K562 (cell line): ENCODE results near the gene KANK4. TPM values are rescaled to one million over a fixed set of nuclear protein-coding genes. Genes with fewer than 3 reads are reported as not detected.

ENCODE experiments used
- ATAC-seq: fragments of 200-7000 bp; cut with Tn5 transposase; 3 replicates; pipeline ENCODE4 v1.9.1; 2020; ENCODE audit warnings: moderate library complexity
- BruUV-seq: library from RNA; stranded (reverse); fragments of 400-500 nt; replicated peaks from 2 replicates; lab custom pipeline; 2021; lab: Mats Ljungman, UMichigan
- CTCF ChIA-PET: fragments of 300-600 bp; formaldehyde crosslinking; extraction: SDS; loops from one replicate; lab custom pipeline; 2021; ENCODE audit warnings: low intra/inter-chr PET ratio; lab: Yijun Ruan, JAX
- POLR2A ChIA-PET: fragments of 300-600, 350-650 bp; sonication (Branson Sonifier 250); formaldehyde crosslinking; extraction: SDS; loops from one replicate; lab custom pipeline; 2021; ENCODE audit warnings: antibody characterized with exemption, inconsistent platforms; lab: Yijun Ruan, JAX
- DNase-seq, 4 experiments: peaks; one replicate each; pipeline versions ENCODE4 v3.0.0 to v3.0.0-alpha.2; 2011 to 2018; ENCODE audit warnings: low spot score in 3 of 4, mixed read lengths in 3 of 4; ENCODE audit errors: extremely low read depth in 1 of 4
- FAIRE-seq: peaks from 2 replicates; lab custom pipeline; 2011; peaks lifted over from hg19 to GRCh38; lab: Jason Lieb, UNC
- H2AFZ ChIP-seq: 2 replicates; pipeline ENCODE4 v1.6.0; 2011; ENCODE audit warnings: low read depth, low read length, control low read depth, inconsistent platforms
- H3K27ac ChIP-seq: fragments of 200-600 bp; 3 replicates; pipeline ENCODE4 v1.8.0; 2011; ENCODE audit warnings: low read depth, mild to moderate bottlenecking, control low read depth, inconsistent platforms, low read length, moderate library complexity, mixed read lengths; ENCODE audit errors: extremely low read depth
- H3K27me3 ChIP-seq, 2 experiments: fragments of 300-600 bp in 1 of 2; 2 replicates in 1 of 2; 3 replicates in 1 of 2; pipeline versions ENCODE4 v1.6.0 to v1.8.0; 2011; ENCODE audit warnings: inconsistent platforms in 2 of 2, low read length in 2 of 2, mild to moderate bottlenecking in 1 of 2, mixed read lengths in 1 of 2, moderate library complexity in 1 of 2; ENCODE audit not compliant: control insufficient read depth in 2 of 2, insufficient read depth in 2 of 2
- H3K36me3 ChIP-seq: fragments of 300-600 bp; 3 replicates; pipeline ENCODE4 v1.8.0; 2011; ENCODE audit warnings: mild to moderate bottlenecking, low read length, inconsistent platforms; ENCODE audit not compliant: control insufficient read depth, insufficient read depth
- H3K4me1 ChIP-seq, 2 experiments: fragments of 200-600 bp in 1 of 2; replicated peaks in 1 of 2; 2 replicates in 1 of 2; 3 replicates in 1 of 2; pipeline versions ENCODE4 v1.5.1 to v1.8.0; 2011; ENCODE audit warnings: inconsistent platforms in 2 of 2, low read length in 2 of 2, mild to moderate bottlenecking in 1 of 2, mixed read lengths in 1 of 2, moderate library complexity in 1 of 2; ENCODE audit not compliant: control insufficient read depth in 2 of 2, insufficient read depth in 2 of 2
- H3K4me2 ChIP-seq: 2 replicates; pipeline ENCODE4 v1.6.1; 2011; ENCODE audit warnings: low read length, control low read depth, inconsistent platforms, mixed read lengths; ENCODE audit not compliant: insufficient read depth
- H3K4me3 ChIP-seq: fragments of 200-600 bp; sonication (generic), shearing (Covaris generic); 2 replicates; pipeline ENCODE4 v1.5.1; 2016; ENCODE audit warnings: control low read depth, inconsistent platforms
- H3K79me2 ChIP-seq: fragments of 200-600 bp; 3 replicates; pipeline ENCODE4 v1.8.0; 2011; ENCODE audit warnings: low read length, inconsistent platforms; ENCODE audit not compliant: control insufficient read depth, insufficient read depth
- H3K9ac ChIP-seq, 2 experiments: 2 replicates each; pipeline versions ENCODE4 v1.6.0 to v1.6.1; 2011; ENCODE audit warnings: low read depth in 2 of 2, low read length in 2 of 2, control low read depth in 1 of 2, inconsistent platforms in 1 of 2, mild to moderate bottlenecking in 1 of 2, mixed read lengths in 1 of 2; ENCODE audit not compliant: insufficient read depth in 1 of 2
- H3K9me1 ChIP-seq: one replicate; pipeline ENCODE4 v1.6.0; 2011; ENCODE audit warnings: inconsistent platforms, mild to moderate bottlenecking, low read length, moderate library complexity; ENCODE audit not compliant: control insufficient read depth, insufficient read depth
- H3K9me3 ChIP-seq: replicated peaks from 2 replicates; pipeline ENCODE4 v1.5.1; 2011; ENCODE audit warnings: low read depth, low read length, inconsistent platforms; ENCODE audit not compliant: control insufficient read depth, insufficient read depth
- H4K20me1 ChIP-seq: replicated peaks from 2 replicates; pipeline ENCODE4 v1.6.1; 2011; ENCODE audit warnings: low read length, inconsistent platforms, mixed read lengths; ENCODE audit not compliant: control insufficient read depth, insufficient read depth
- E2F6 ChIP-seq, 2 experiments: IDR thresholded peaks; 2 replicates each; pipeline ENCODE4 v1.6.1; 2011; ENCODE audit warnings: borderline replicate concordance in 1 of 2, control low read depth in 1 of 2, low read depth in 1 of 2, low read length in 1 of 2, mild to moderate bottlenecking in 1 of 2, mixed read lengths in 1 of 2, moderate library complexity in 1 of 2; ENCODE audit not compliant: insufficient read depth in 1 of 2, insufficient read length in 1 of 2, poor library complexity in 1 of 2, severe bottlenecking in 1 of 2; ENCODE audit errors: extremely low read depth in 1 of 2
- ETV1 ChIP-seq: fragments of 450-650 bp; conservative IDR thresholded peaks from 2 replicates; pipeline ENCODE4 v1.6.1; 2016; ENCODE audit warnings: missing genetic modification characterization, control low read depth, low read depth, missing compliant biosample characterization
- EWSR1 ChIP-seq: fragments of 450-650 bp; IDR thresholded peaks from 2 replicates; pipeline ENCODE4 v1.6.1; 2018; ENCODE audit warnings: borderline replicate concordance, mild to moderate bottlenecking, low read depth, moderate library complexity; ENCODE audit not compliant: partially characterized antibody
- HMBOX1 ChIP-seq: sonication (generic); IDR thresholded peaks from 2 replicates; pipeline ENCODE4 v1.6.1; 2016
- ILF3 ChIP-seq: fragments of 450-650 bp; IDR thresholded peaks from 2 replicates; pipeline ENCODE4 v1.6.1; 2018; ENCODE audit warnings: antibody characterized with exemption, mild to moderate bottlenecking, moderate library complexity, borderline replicate concordance
- MCM2 ChIP-seq: fragments of 450-650 bp; IDR thresholded peaks from 2 replicates; pipeline ENCODE4 v1.6.1; 2017; ENCODE audit warnings: low read depth, mild to moderate bottlenecking
- RNF2 ChIP-seq: sonication (generic); IDR thresholded peaks from 2 replicates; pipeline ENCODE4 v1.6.1; 2016
- VEZF1 ChIP-seq: fragments of 200-800 bp; sonication (Bioruptor generic); IDR thresholded peaks from 2 replicates; pipeline ENCODE4 v1.6.1; 2017; ENCODE audit warnings: missing genetic modification characterization, missing compliant biosample characterization
- ZNF311 ChIP-seq: fragments of 250-450 bp; sonication (Bioruptor Pico); IDR thresholded peaks from 2 replicates; pipeline ENCODE4 v1.4.0; 2020; ENCODE audit warnings: mild to moderate bottlenecking, moderate library complexity
- WGBS: fragments of 100-300 bp; shearing (Covaris generic); methylation state at CpG from one replicate; pipeline ENCODE4 v1.1.6; 2016; ENCODE audit warnings: low coverage, mixed read lengths; ENCODE audit not compliant: insufficient coverage; ENCODE audit errors: missing lambda C conversion rate; 5-methylcytosine and 5-hydroxymethylcytosine counted together
- in situ Hi-C: fragments of 300-500 bp; cut with MboI; formaldehyde crosslinking; loops from 4 replicates; pipeline ENCODE4 v1.15.0; 2018; ENCODE audit warnings: inconsistent platforms, mixed read lengths
- intact Hi-C: fragments of 100-400 bp; cut with micrococcal nuclease; formaldehyde crosslinking; loops from 2 replicates; pipeline ENCODE4 v1.14.2; 2022
- polyA plus RNA-seq, 8 experiments: library from polyadenylated mRNA; depleted of rRNA in 4 of 8; stranded (reverse) in 5 of 8; unstranded in 3 of 8; fragments of >200 nt; fragmentation: Nextera tagmentation in 2 of 8; fragmentation: Illumina TruSeq in 1 of 8; extraction: Ambion mirVana in 2 of 8; extraction: Trizol in 1 of 8; gene quantifications; 2 replicates each; pipeline versions ENCODE4 v1.2.1 to v1.2.3, GENCODE V29; 2011 to 2014; ENCODE audit warnings: inconsistent platforms in 1 of 8, missing spikeins in 1 of 8
- total RNA-seq, 7 experiments: library from RNA; depleted of rRNA in 6 of 7; stranded (reverse); fragments of >200 nt in 6 of 7; fragmentation: Illumina TruSeq in 2 of 7; extraction: Trizol in 2 of 7; gene quantifications; 2 replicates each; pipeline versions ENCODE4 v1.2.1 to v1.2.3, GENCODE V29; 2011 to 2021; ENCODE audit warnings: low replicate concordance in 1 of 7

KANK4 gene
- total and polyA plus RNA-seq, 9 of the 15 experiments (the other 6 are each of a cell fraction or from before 2014, with no cell fraction given), result not detected

DNA sequence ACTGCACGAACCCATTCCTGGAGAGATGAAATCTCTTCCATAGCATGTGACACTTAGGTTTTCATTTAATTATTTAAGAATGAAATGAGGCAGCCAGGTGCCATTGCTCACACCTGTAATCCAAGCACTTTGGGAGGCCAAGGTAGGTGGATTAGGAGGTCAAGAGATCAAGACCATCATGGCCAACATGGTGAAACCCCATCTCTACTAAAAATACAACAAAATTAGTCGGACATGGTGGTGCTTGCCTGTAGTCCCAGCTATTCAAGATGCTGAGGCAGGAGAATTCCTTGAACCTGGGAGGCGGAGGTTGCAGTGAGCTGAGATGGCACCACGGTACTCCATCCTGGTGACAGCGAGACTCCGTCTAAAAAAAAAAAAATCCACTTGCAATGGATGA, 106.8 kb downstream of the KANK4 start:
- in situ Hi-C loops, result no loop called here
- POLR2A ChIA-PET, result no interaction called here
- 3% methylated on average over 6 of the region's 6 CpGs for WGBS

More for the DNA sequence above, 106.8 kb downstream of the KANK4 start:
- Histone ChIP-seq H3K4me1 (no peaks in the 10 kb centered on the region), H3K27me3 (no peaks in the 10 kb centered on the region), H3K4me2 (no peak overlapping the region), H4K20me1 (no peaks in the 10 kb centered on the region), H3K9me1 (no peaks in the 10 kb centered on the region), H3K9me3 (no peaks in the 10 kb centered on the region), H3K27ac (no peak overlapping the region), H2AFZ (no peak overlapping the region), H3K79me2 (no peaks in the 10 kb centered on the region), H3K9ac (no peak overlapping the region), H3K36me3 (no peaks in the 10 kb centered on the region), H3K4me3 (no peak overlapping the region)
- FAIRE-seq (no peak), ATAC-seq (no peak), DNase-seq (no peak)
- CTCF ChIA-PET, result no interaction called here
- no peak for TF ChIP-seq E2F6 (IDR thresholded peaks at IDR 0.05; ENCODE audit: borderline replicate concordance in 1 of 2, extremely low read depth in 1 of 2, insufficient read depth in 1 of 2, insufficient read length in 1 of 2, low read depth in 1 of 2, low read length in 1 of 2, poor library complexity in 1 of 2, severe bottlenecking in 1 of 2)
- TF ChIP-seq VEZF1 (CRISPR knock-in tag), result no peak
- TF ChIP-seq RNF2, result no peak
- TF ChIP-seq MCM2, result no peak
- TF ChIP-seq ILF3, result no peak
- no peak for TF ChIP-seq HMBOX1
- TF ChIP-seq EWSR1, result no peak
- TF ChIP-seq ZNF311 (CRISPR knock-in tag), result no peak
- no peak for TF ChIP-seq ETV1 (tag)
- intact Hi-C loops, result no loop called here
- BruUV-seq, result no TSS peak
